ENCODE measurements around the gene ACP4. TPM values are rescaled to one million over a fixed set of nuclear protein-coding genes. Genes with fewer than 3 reads are reported as not detected.

Gene ACP4
- total and polyA plus RNA-seq, 8 donors, result 0.12 to 0.42 (median 0.16) TPM; not detected in 4

DNA sequence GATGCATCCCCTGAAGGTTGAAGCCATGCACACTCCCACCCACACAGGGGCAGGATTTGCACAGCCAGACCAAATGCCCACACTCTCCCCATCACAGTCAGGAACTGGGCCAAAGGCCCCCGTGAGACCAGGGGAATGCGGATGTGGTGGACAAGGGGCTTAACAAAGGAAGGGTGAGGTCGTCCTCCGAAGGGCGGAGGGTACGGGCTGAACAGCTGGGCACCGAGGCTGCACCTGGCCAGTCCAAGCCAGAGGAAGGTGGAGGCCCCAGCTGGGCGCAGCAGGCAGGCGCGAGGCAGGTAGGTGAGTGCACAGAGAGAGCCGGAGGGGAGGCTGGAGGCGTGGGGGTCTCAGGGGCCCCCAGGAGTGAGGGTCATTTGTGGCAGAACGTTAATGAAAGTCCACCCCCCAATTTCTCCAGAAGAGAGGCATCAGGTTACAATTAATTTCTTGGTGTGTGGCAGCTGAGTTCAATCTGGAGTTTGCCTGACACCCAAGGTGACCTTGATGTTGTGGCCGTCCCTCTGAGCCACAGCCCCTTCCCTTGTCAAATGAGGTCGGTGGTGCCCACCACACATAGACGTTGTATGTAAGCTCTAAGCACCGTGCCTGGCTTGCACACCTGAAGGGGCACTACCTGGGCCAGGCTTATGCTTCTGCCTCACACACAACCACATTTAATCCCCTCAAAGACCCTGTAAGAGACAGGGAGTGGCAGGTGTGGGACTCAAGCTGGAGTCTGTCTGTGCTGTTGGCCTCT, 40.2 kb downstream of the ACP4 start:
- ATAC-seq (no peak), DNase-seq (no peak)

GRCh38 chr19:50831026-50831396, 40.8 kb downstream of the ACP4 start:
- Histone ChIP-seq H3K4me1 (peaks cover 0 to 8% of the 10 kb centered on the region in 2 donors), H3K36me3 (no peaks in the 10 kb centered on the region), H3K27ac (no peak overlapping the region), H3K4me3 (no peak overlapping the region), H3K9me3 (no peaks in the 10 kb centered on the region), H3K27me3 (peaks cover 0 to 67% of the 10 kb centered on the region in 2 donors)
- intact Hi-C loops (cut with DNase I), result no loop called here
- no peak for DNase-seq
- no peak for ATAC-seq
- TF ChIP-seq, protein P1, sequence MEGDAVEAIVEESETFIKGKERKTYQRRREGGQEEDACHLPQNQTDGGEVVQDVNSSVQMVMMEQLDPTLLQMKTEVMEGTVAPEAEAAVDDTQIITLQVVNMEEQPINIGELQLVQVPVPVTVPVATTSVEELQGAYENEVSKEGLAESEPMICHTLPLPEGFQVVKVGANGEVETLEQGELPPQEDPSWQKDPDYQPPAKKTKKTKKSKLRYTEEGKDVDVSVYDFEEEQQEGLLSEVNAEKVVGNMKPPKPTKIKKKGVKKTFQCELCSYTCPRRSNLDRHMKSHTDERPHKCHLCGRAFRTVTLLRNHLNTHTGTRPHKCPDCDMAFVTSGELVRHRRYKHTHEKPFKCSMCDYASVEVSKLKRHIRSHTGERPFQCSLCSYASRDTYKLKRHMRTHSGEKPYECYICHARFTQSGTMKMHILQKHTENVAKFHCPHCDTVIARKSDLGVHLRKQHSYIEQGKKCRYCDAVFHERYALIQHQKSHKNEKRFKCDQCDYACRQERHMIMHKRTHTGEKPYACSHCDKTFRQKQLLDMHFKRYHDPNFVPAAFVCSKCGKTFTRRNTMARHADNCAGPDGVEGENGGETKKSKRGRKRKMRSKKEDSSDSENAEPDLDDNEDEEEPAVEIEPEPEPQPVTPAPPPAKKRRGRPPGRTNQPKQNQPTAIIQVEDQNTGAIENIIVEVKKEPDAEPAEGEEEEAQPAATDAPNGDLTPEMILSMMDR (IDR thresholded peaks at IDR 0.05), result no peak

More for the DNA sequence above, 40.2 kb downstream of the ACP4 start:
- peaks cover 0 to 3% of the 10 kb centered on the region in 2 donors for H3K4me1 ChIP-seq
- no peaks in the 10 kb centered on the region for H3K9me3 ChIP-seq
- no peak overlapping the region for H3K4me3 ChIP-seq
- H3K36me3 ChIP-seq, result no peaks in the 10 kb centered on the region
- intact Hi-C loops (cut with DNase I), result no loop called here
- no peak overlapping the region for H3K27ac ChIP-seq
- TF ChIP-seq, protein P1 (IDR thresholded peaks at IDR 0.05), result no peak
- peaks cover 0 to 64% of the 10 kb centered on the region in 2 donors for H3K27me3 ChIP-seq

DNA sequence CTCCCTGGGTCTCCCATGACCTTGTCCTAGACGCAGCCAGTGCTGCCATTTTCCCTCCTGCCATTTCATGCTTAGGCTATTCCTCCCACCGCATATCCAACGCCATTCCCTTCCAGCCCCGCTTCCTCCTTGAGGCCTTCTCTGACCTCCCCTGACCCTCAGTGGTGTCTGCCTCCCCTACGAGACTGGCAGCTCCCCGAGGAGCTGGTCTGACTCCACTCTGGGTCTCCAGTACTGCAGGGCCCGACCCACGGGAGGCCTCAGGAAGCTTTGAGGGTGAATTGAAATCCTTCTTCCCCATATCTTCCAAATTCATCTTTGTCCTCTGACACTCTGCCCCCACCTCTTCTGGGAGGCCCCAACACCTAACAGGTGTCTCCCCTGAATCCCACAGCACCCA, 42.5 kb downstream of the ACP4 start:
- Histone ChIP-seq H3K36me3 (no peaks in the 10 kb centered on the region), H3K4me1 (peaks cover 0 to 11% of the 10 kb centered on the region in 2 donors), H3K27me3 (peaks cover 0 to 74% of the 10 kb centered on the region in 2 donors), H3K9me3 (no peaks in the 10 kb centered on the region), H3K4me3 (no peak overlapping the region), H3K27ac (no peak overlapping the region)
- ATAC-seq (no peak), DNase-seq (no peak)
- intact Hi-C loops (cut with DNase I), result no loop called here
- TF ChIP-seq, protein P1 (IDR thresholded peaks at IDR 0.05), result no peak

GRCh38 chr19:50833117-50833801, 43.0 kb downstream of the ACP4 start, which contains the start of gene KLK15:
TSS of gene KLK15 (minus strand) at chr19:50833574. CDS start at chr19:50831492, 2,082 bp downstream.
- TF ChIP-seq, protein P1 (IDR thresholded peaks at IDR 0.05), result no peak
- Histone ChIP-seq H3K36me3 (no peaks in the 10 kb centered on the region), H3K27ac (no peak within 1 kb of the TSS), H3K4me3 (no peak within 1 kb of the TSS), H3K27me3 (peaks cover 0 to 80% of the 10 kb centered on the region in 2 donors), H3K4me1 (peaks cover 0 to 11% of the 10 kb centered on the region in 2 donors), H3K9me3 (no peaks in the 10 kb centered on the region)
- intact Hi-C loops (cut with DNase I), result no loop called here
- DNase-seq (no peak), ATAC-seq (no peak)

- peaks cover 0 to 11% of the 10 kb centered on the region in 2 donors for H3K4me1 ChIP-seq
- intact Hi-C loops (cut with DNase I), result no loop called here
- no peaks in the 10 kb centered on the region for H3K36me3 ChIP-seq
- peaks cover 0 to 83% of the 10 kb centered on the region in 2 donors for H3K27me3 ChIP-seq
- DNase-seq, result no peak
- H3K27ac ChIP-seq, result no peak overlapping the region
- TF ChIP-seq, protein P1 (IDR thresholded peaks at IDR 0.05), result no peak
- no peaks in the 10 kb centered on the region for H3K9me3 ChIP-seq
- no peak for ATAC-seq
- H3K4me3 ChIP-seq, result no peak overlapping the region
Observed at GRCh38 chr19:50833802-50834167, 43.6 kb downstream of the ACP4 start.
